SU-DHL-6 (cell line): ENCODE data around the gene IER5.

ENCODE experiments used
- H2AFZ ChIP-seq: fragments of 200-600 bp; sonication (generic); 2 replicates; pipeline ENCODE4 v1.6.1; 2014; ENCODE audit warnings: low read depth, mild to moderate bottlenecking, moderate library complexity, mixed read lengths, antibody characterized with exemption, low read length; ENCODE audit not compliant: severe bottlenecking
- H3F3A ChIP-seq: fragments of 200-600 bp; shearing (Covaris generic); 2 replicates; pipeline ENCODE4 v1.6.0; 2016; ENCODE audit warnings: antibody characterized with exemption, mild to moderate bottlenecking; ENCODE audit not compliant: insufficient read depth
- H3K27ac ChIP-seq: fragments of 200-600 bp; sonication (generic); 2 replicates; pipeline ENCODE4 v1.5.1; 2016; ENCODE audit warnings: low read depth, mild to moderate bottlenecking, low read length, moderate library complexity, mixed read lengths
- H3K27me3 ChIP-seq: fragments of 200-600 bp; sonication (generic), shearing (Covaris generic); 2 replicates; pipeline ENCODE4 v1.6.0; 2014; ENCODE audit warnings: mild to moderate bottlenecking, low read length
- H3K36me3 ChIP-seq: fragments of 200-600 bp; sonication (generic); 2 replicates; pipeline ENCODE4 v1.6.1; 2014; ENCODE audit warnings: mild to moderate bottlenecking, low read length, mixed read lengths
- H3K4me2 ChIP-seq: fragments of 300-600, 200-600 bp; shearing (Covaris generic), sonication (generic); 2 replicates; pipeline ENCODE4 v1.6.0; 2014; ENCODE audit warnings: low read length, low read depth, mild to moderate bottlenecking; ENCODE audit not compliant: poor library complexity, severe bottlenecking
- H3K4me3 ChIP-seq: fragments of 200-600 bp; sonication (generic); 2 replicates; pipeline ENCODE4 v1.5.1; 2014; ENCODE audit warnings: antibody characterized with exemption, low read length, mild to moderate bottlenecking, mixed read lengths; ENCODE audit not compliant: insufficient read depth, poor library complexity, severe bottlenecking
- H3K79me2 ChIP-seq: fragments of 200-600 bp; sonication (generic); 2 replicates; pipeline ENCODE4 v1.6.1; 2014; ENCODE audit warnings: mild to moderate bottlenecking, low read length, moderate library complexity; ENCODE audit not compliant: insufficient read depth
- H3K9ac ChIP-seq: fragments of 200-600 bp; sonication (generic); 2 replicates; pipeline ENCODE4 v1.7.0; 2014; ENCODE audit warnings: mild to moderate bottlenecking, low read length
- H3K9me2 ChIP-seq: fragments of 200-600 bp; sonication (generic); replicated peaks from 2 replicates; pipeline ENCODE4 v1.6.1; 2014; ENCODE audit warnings: low read length; ENCODE audit not compliant: insufficient read depth
- H3K9me3 ChIP-seq: fragments of 200-600 bp; sonication (generic); 2 replicates; pipeline ENCODE4 v1.6.1; 2014; ENCODE audit warnings: low read length, mixed read lengths; ENCODE audit not compliant: insufficient read depth
- H4K20me1 ChIP-seq: fragments of 200-600 bp; sonication (generic); 2 replicates; pipeline ENCODE4 v1.6.1; 2014; ENCODE audit warnings: low read depth, mild to moderate bottlenecking, antibody characterized with exemption, low read length, moderate library complexity, mixed read lengths
- EZH2phosphoT487 ChIP-seq: fragments of 200-600 bp; sonication (generic), shearing (Covaris generic); conservative IDR thresholded peaks from 2 replicates; pipeline ENCODE4 v1.6.1; 2018; ENCODE audit warnings: mild to moderate bottlenecking, antibody characterized with exemption, low read length, moderate library complexity, mixed read lengths
- TF ChIP-seq, protein P1 (sequence below): fragments of 200-600 bp; sonication (generic); IDR thresholded peaks from one replicate; pipeline ENCODE4 v1.5.1; 2017; ENCODE audit warnings: antibody characterized with exemption, mild to moderate bottlenecking, low read length, moderate library complexity; ENCODE audit not compliant: insufficient read depth, poor library complexity, severe bottlenecking

The IER5 gene

DNA sequence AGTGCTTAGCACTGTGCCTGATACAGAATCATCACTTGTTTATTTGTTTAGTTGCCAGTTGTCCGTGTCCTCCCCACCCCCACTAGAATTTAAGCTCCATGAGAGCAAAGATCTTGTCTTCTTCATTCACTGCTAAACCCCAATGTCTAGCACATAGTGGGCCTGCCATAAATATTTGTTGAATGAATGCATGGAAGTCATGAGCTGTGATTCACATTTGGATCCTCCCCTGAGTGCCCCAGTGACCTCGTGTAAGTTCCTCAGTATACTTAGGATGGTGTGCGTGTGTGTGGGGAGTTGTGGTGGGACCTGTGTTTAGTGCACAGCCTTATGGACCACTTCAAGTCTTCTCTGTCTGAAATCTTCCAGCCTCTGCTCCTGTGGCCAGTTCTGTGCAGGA lies 23.1 kb downstream of the IER5 start:
- no peaks in the 10 kb centered on the region for H3K27me3 ChIP-seq
- no peaks in the 10 kb centered on the region for H3F3A ChIP-seq
- TF ChIP-seq EZH2phosphoT487: no peak
- TF ChIP-seq, protein P1, sequence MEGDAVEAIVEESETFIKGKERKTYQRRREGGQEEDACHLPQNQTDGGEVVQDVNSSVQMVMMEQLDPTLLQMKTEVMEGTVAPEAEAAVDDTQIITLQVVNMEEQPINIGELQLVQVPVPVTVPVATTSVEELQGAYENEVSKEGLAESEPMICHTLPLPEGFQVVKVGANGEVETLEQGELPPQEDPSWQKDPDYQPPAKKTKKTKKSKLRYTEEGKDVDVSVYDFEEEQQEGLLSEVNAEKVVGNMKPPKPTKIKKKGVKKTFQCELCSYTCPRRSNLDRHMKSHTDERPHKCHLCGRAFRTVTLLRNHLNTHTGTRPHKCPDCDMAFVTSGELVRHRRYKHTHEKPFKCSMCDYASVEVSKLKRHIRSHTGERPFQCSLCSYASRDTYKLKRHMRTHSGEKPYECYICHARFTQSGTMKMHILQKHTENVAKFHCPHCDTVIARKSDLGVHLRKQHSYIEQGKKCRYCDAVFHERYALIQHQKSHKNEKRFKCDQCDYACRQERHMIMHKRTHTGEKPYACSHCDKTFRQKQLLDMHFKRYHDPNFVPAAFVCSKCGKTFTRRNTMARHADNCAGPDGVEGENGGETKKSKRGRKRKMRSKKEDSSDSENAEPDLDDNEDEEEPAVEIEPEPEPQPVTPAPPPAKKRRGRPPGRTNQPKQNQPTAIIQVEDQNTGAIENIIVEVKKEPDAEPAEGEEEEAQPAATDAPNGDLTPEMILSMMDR: no peak
- H3K9me2 ChIP-seq: no peaks in the 10 kb centered on the region
- no peaks in the 10 kb centered on the region for H3K9me3 ChIP-seq
- no peak overlapping the region for H3K4me2 ChIP-seq
- no peak overlapping the region for H3K9ac ChIP-seq
- H3K4me3 ChIP-seq: no peak overlapping the region
- no peaks in the 10 kb centered on the region for H4K20me1 ChIP-seq
- H2AFZ ChIP-seq: no peak overlapping the region
- H3K79me2 ChIP-seq: no peaks in the 10 kb centered on the region
- no peak overlapping the region for H3K27ac ChIP-seq
- H3K36me3 ChIP-seq: no peaks in the 10 kb centered on the region

DNA sequence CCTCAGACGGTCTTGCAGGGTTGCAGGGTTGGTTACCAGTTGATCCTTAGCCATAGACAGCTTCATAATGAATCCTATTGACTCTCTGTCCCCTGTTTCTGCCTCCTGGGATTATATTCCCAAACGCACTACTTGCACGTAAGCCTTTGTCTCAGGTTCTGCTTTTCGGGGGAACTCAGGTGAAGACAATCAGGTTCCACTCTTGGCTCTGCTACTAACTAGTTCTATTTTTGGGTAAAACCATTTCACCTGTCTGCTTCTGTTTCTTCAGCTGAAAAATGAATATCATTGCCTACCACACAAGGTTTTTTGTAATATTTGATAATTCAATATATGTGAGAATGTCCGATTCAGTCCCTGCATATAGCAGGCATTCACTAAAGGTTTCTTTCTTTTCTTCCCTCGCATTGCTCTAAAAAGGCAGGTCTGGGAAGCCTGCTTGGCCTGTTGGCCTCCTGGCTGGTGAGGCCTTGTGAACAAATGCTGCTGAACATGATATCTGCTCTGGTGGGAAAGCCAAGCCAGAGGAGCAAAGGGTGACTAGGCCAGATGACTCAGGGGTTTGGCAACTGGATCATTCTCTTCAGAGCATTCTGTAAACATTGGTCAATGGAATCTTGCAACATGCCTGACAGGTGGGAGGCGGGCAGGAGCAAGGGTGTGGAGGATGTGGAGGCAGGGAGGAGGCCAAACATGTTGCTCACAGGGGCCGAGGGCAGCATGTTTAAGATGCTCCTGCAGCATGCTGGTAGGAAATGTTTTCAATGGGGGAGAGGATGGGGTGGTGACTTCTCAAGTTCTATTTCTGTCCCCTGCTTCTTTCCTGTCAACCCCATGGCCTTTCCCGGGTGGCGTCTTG lies 23.8 kb downstream of the IER5 start:
- Histone ChIP-seq H3K9me2 (no peaks in the 10 kb centered on the region), H4K20me1 (no peaks in the 10 kb centered on the region), H3K9ac (no peak overlapping the region), H3K4me3 (no peak overlapping the region), H3K27ac (no peak overlapping the region), H3F3A (no peaks in the 10 kb centered on the region), H3K4me2 (no peak overlapping the region), H3K36me3 (no peaks in the 10 kb centered on the region), H3K9me3 (no peaks in the 10 kb centered on the region), H3K79me2 (no peaks in the 10 kb centered on the region), H3K27me3 (no peaks in the 10 kb centered on the region), H2AFZ (no peak overlapping the region)
- TF ChIP-seq EZH2phosphoT487: no peak
- TF ChIP-seq, protein P1: no peak

DNA sequence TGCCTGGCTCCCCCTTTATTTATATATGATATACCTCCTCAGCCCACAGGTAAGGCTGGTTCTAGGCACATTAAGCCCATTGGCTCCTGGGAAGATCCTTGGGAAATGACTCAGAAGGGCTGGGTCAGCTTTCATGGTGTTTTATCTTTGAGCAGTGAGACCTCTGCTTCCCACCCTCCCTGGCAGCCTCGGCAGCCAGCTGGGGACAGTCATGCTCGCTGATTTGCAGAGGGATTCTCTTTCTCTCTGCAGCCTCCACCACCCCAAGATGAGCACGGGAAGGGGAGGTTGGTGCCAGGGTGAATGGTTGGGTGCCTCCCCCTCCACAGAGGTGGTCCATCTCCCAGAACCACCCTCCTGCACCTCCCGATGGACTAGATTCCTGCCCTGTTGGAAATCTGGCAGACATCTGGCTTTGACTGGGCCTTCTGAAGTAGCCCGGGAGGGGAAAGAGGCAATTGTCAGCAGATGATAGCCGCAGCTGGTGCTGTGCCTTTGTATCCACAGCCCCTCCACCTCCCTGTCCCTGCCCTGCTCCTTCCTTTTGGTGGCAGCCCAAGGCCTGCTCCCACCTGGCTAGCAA lies 24.6 kb downstream of the IER5 start:
- Histone ChIP-seq H3K9me3 (no peaks in the 10 kb centered on the region), H3F3A (no peaks in the 10 kb centered on the region), H3K27ac (no peak overlapping the region), H3K9ac (no peak overlapping the region), H3K27me3 (no peaks in the 10 kb centered on the region), H3K36me3 (no peaks in the 10 kb centered on the region), H3K79me2 (no peaks in the 10 kb centered on the region), H3K9me2 (no peaks in the 10 kb centered on the region), H2AFZ (no peak overlapping the region), H4K20me1 (no peaks in the 10 kb centered on the region), H3K4me2 (no peak overlapping the region), H3K4me3 (no peak overlapping the region)
- TF ChIP-seq, protein P1: no peak
- no peak for TF ChIP-seq EZH2phosphoT487
